MM.1S (cell line): Measurements from ENCODE around the gene MFAP3.
"Not testable (repeated sequence)": the region's sequence is repeated elsewhere in the genome, so short reads cannot be mapped to it uniquely, and the experiment has no call there.

Experiments used
- DNase-seq: peaks from one replicate; pipeline ENCODE4 v3.0.0-alpha.2; 2015
- H2AFZ ChIP-seq: fragments of 300-600 bp; sonication (generic); 2 replicates; pipeline ENCODE4 v1.6.0; 2016; ENCODE audit warnings: antibody characterized with exemption, low read length
- H3F3A ChIP-seq: fragments of 300-600 bp; sonication (generic); 2 replicates; pipeline ENCODE4 v1.6.1; 2016; ENCODE audit warnings: mild to moderate bottlenecking, antibody characterized with exemption, low read length, moderate library complexity, mixed read lengths; ENCODE audit not compliant: insufficient read depth
- H3K27ac ChIP-seq: fragments of 300-600 bp; sonication (generic); 2 replicates; pipeline ENCODE4 v1.5.1; 2016; ENCODE audit warnings: mild to moderate bottlenecking, low read length
- H3K27me3 ChIP-seq: fragments of 300-600 bp; sonication (generic); replicated peaks from 2 replicates; pipeline ENCODE4 v1.6.0; 2016; ENCODE audit warnings: low read length; ENCODE audit not compliant: insufficient read depth
- H3K36me3 ChIP-seq: fragments of 300-600 bp; sonication (generic); replicated peaks from 2 replicates; pipeline ENCODE4 v1.6.1; 2016; ENCODE audit warnings: mild to moderate bottlenecking, low read length, mixed read lengths; ENCODE audit not compliant: insufficient read depth
- H3K4me1 ChIP-seq: fragments of 300-600 bp; sonication (generic); 2 replicates; pipeline ENCODE4 v1.6.1; 2016; ENCODE audit warnings: low read length, mixed read lengths
- H3K4me2 ChIP-seq: fragments of 300-600 bp; sonication (generic); 2 replicates; pipeline ENCODE4 v1.6.0; 2016; ENCODE audit warnings: low read depth, low read length
- H3K4me3 ChIP-seq: fragments of 300-600 bp; sonication (generic); 2 replicates; pipeline ENCODE4 v1.5.1; 2016; ENCODE audit warnings: low read length, mixed read lengths
- H3K79me2 ChIP-seq: fragments of 300-600 bp; sonication (generic); 2 replicates; pipeline ENCODE4 v1.6.1; 2016; ENCODE audit warnings: mixed run types, low read length, mixed read lengths
- H3K9ac ChIP-seq: fragments of 300-600 bp; sonication (generic); 2 replicates; pipeline ENCODE4 v1.6.1; 2016; ENCODE audit warnings: low read length, mixed read lengths
- H3K9me2 ChIP-seq: fragments of 300-600 bp; sonication (generic); replicated peaks from 2 replicates; pipeline ENCODE4 v1.6.1; 2016; ENCODE audit warnings: mild to moderate bottlenecking, low read length, mixed read lengths; ENCODE audit not compliant: insufficient read depth
- H3K9me3 ChIP-seq: fragments of 300-600 bp; sonication (generic); replicated peaks from 2 replicates; pipeline ENCODE4 v1.6.1; 2016; ENCODE audit warnings: mild to moderate bottlenecking, low read length, mixed read lengths; ENCODE audit not compliant: insufficient read depth
- H4K20me1 ChIP-seq: fragments of 300-600 bp; sonication (generic); 2 replicates; pipeline ENCODE4 v1.6.1; 2016; ENCODE audit warnings: mild to moderate bottlenecking, low read length, moderate library complexity, mixed read lengths; ENCODE audit not compliant: insufficient read depth
- EZH2 ChIP-seq: fragments of 300-600 bp; sonication (generic); optimal IDR thresholded peaks from 2 replicates; pipeline ENCODE3; 2017; ENCODE audit warnings: low read depth, mild to moderate bottlenecking, antibody characterized with exemption, low read length, mixed read lengths
- EZH2phosphoT487 ChIP-seq: fragments of 300-600 bp; sonication (generic); IDR thresholded peaks from 2 replicates; pipeline ENCODE4 v1.6.1; 2018; ENCODE audit warnings: antibody characterized with exemption, low read length
- TF ChIP-seq, protein P1 (sequence below): fragments of 300-600 bp; sonication (generic); IDR thresholded peaks from 2 replicates; pipeline ENCODE4 v1.5.1; 2016; ENCODE audit warnings: antibody characterized with exemption, low read length, mixed read lengths

MFAP3 gene

DNA sequence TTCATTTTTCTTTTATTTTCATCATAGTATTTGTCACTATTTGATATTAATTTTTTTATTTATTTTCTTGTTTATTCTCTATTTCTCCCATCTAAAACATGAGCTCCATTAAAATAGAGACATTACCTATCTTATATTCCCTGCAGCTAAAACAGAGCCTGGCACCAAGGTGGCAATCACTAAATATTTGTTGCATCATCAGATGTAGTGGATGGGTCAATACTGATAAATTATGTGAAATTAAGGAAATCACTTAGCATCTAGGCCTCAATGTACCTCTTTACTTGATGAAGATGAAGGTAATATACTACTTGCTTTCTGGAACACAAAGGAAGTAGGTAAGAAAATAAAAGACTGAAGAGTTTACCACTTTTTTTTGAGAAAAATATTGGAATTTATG lies 24.6 kb downstream of the MFAP3 start:
- Histone ChIP-seq H3K27ac (no peak overlapping the region), H3K9me3 (no peaks in the 10 kb centered on the region), H3K9ac (no peak overlapping the region), H3K4me2 (no peak overlapping the region), H3K4me3 (no peak overlapping the region), H3K4me1 (peaks cover 15% of the 10 kb centered on the region), H3K27me3 (no peaks in the 10 kb centered on the region), H2AFZ (no peak overlapping the region), H3K79me2 (no peaks in the 10 kb centered on the region), H3K9me2 (no peaks in the 10 kb centered on the region), H3F3A (peaks cover 16% of the 10 kb centered on the region), H4K20me1 (no peaks in the 10 kb centered on the region), H3K36me3 (no peaks in the 10 kb centered on the region)
- no peak for DNase-seq
- TF ChIP-seq EZH2phosphoT487: no peak

DNA sequence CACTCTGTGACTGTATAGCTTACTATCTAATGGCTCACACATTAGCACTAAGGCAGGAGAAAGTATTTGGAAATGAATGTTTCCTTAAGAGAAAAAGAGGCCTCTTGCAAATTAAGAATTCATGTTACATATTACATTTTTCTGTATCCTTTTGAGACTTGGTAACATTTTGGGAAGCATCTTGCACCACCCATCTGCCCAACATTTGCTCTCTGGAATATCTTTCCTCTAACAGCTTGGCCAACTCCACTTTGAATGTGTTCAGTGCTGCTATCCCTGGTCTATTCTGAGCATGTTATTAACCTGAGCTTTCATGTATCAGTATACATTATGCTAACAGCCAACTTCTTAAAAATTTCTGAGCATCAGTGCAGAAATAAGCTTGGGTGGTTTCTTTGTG lies 27.2 kb downstream of the MFAP3 start:
- H3K79me2 ChIP-seq: no peaks in the 10 kb centered on the region
- no peak for DNase-seq
- no peak overlapping the region for H3K4me2 ChIP-seq
- H3K4me3 ChIP-seq: no peak overlapping the region
- H3K36me3 ChIP-seq: no peaks in the 10 kb centered on the region
- H3K27ac ChIP-seq: no peak overlapping the region
- H3F3A ChIP-seq: no peaks in the 10 kb centered on the region
- H4K20me1 ChIP-seq: no peaks in the 10 kb centered on the region
- H3K9me3 ChIP-seq: no peaks in the 10 kb centered on the region
- H3K4me1 ChIP-seq: no peaks in the 10 kb centered on the region
- H3K9me2 ChIP-seq: no peaks in the 10 kb centered on the region
- TF ChIP-seq, protein P1, sequence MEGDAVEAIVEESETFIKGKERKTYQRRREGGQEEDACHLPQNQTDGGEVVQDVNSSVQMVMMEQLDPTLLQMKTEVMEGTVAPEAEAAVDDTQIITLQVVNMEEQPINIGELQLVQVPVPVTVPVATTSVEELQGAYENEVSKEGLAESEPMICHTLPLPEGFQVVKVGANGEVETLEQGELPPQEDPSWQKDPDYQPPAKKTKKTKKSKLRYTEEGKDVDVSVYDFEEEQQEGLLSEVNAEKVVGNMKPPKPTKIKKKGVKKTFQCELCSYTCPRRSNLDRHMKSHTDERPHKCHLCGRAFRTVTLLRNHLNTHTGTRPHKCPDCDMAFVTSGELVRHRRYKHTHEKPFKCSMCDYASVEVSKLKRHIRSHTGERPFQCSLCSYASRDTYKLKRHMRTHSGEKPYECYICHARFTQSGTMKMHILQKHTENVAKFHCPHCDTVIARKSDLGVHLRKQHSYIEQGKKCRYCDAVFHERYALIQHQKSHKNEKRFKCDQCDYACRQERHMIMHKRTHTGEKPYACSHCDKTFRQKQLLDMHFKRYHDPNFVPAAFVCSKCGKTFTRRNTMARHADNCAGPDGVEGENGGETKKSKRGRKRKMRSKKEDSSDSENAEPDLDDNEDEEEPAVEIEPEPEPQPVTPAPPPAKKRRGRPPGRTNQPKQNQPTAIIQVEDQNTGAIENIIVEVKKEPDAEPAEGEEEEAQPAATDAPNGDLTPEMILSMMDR: no peak
- no peak for TF ChIP-seq EZH2
- TF ChIP-seq EZH2phosphoT487: no peak
- no peak overlapping the region for H3K9ac ChIP-seq
- no peaks in the 10 kb centered on the region for H3K27me3 ChIP-seq
- no peak overlapping the region for H2AFZ ChIP-seq

DNA sequence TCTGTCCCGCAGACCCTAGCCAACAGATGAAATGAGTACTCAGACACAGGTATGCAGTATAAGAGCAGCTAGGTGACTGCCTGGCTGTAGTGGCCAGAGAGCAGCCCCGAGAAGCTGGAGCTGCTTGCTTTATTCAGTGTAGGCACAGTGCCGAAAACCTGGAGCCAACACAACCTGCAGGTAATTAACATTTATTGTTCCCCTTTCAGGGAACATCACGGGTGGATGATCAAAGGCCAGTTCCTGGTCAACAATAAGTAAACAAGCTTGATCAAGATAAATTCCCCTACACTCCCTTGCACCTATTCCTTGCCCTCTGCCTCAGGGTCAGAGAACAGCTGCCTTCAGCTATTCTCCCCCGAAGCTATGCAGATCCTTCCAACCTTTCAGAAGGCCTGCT lies 31.1 kb downstream of the MFAP3 start:
- not testable (repeated sequence) for H3K9me2 ChIP-seq, H3K36me3 ChIP-seq, H3K9me3 ChIP-seq, H2AFZ ChIP-seq, H3K79me2 ChIP-seq, DNase-seq, H3K4me1 ChIP-seq, H3K4me3 ChIP-seq, H3K9ac ChIP-seq, H3K27me3 ChIP-seq, H3K4me2 ChIP-seq, H3F3A ChIP-seq, H3K27ac ChIP-seq, H4K20me1 ChIP-seq

DNA sequence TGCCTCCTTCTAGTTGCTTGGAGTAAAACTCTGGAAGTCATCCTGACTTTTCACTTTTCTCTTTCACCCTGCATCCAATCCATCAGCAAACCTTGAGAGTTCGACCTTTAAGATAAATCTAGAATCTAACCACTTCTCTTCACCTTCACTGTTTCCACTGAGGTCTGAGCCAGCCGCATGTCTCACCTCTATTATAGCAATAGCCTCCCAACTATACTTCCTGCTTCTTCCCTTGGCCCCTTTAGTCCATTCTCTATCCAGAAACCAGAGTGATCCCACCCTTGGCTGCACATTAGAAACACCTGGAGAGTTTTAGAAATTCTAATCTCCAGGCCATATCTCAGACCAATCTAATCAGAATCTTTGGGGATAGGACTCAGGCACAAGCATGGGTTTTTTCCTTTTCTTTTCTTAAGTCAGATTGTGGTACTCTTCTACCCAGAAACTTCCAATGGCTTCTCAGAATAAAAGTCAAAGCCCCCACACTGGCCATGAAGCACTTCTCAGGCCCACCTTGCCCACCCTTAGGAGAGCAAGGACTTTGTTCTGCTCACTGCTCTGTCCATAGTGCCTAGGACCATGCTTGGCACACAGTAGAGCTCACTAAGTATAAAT lies 33.1 kb downstream of the MFAP3 start:
- Histone ChIP-seq H3K9me2 (no peaks in the 10 kb centered on the region), H3K79me2 (no peaks in the 10 kb centered on the region), H3K4me3 (no peak overlapping the region), H3K27ac (no peak overlapping the region), H3K4me1 (no peaks in the 10 kb centered on the region; the same call in 1 of the 2 replicates), H3K27me3 (no peaks in the 10 kb centered on the region), H2AFZ (peak overlapping the region; percentile 42), H3K4me2 (peak overlapping the region; percentile 56), H3F3A (no peaks in the 10 kb centered on the region), H4K20me1 (no peaks in the 10 kb centered on the region), H3K9me3 (no peaks in the 10 kb centered on the region), H3K36me3 (no peaks in the 10 kb centered on the region), H3K9ac (peak overlapping the region; percentile 18; the same call in 1 of the 2 replicates)
- TF ChIP-seq, protein P1: no peak
- no peak for TF ChIP-seq EZH2phosphoT487
- TF ChIP-seq EZH2: no peak
- DNase-seq: no peak
